Mesothelial cell of epicardium (in vitro differentiated cells): ENCODE measurements around the gene LETM1. TPM values are rescaled to one million over a fixed set of nuclear protein-coding genes. Genes with fewer than 3 reads are reported as not detected.

ENCODE experiments used
- DNase-seq, 2 experiments: peaks; one replicate each; pipeline ENCODE4 v3.0.0; 2021; ENCODE audit warnings: low spot score in 2 of 2; ENCODE audit not compliant: unreplicated experiment in 2 of 2
- H3K27ac Mint-ChIP-seq: 2 replicates; pipeline ENCODE4 v1.8.0; 2021; ENCODE audit warnings: mixed read lengths
- H3K27me3 Mint-ChIP-seq: 2 replicates; pipeline ENCODE4 v1.8.0; 2021; ENCODE audit warnings: low read depth, mixed read lengths
- H3K36me3 Mint-ChIP-seq: 2 replicates; pipeline ENCODE4 v1.8.0; 2021; ENCODE audit warnings: mixed read lengths
- H3K4me1 Mint-ChIP-seq: 2 replicates; pipeline ENCODE4 v1.8.0; 2021; ENCODE audit warnings: mixed read lengths
- H3K4me3 Mint-ChIP-seq: 2 replicates; pipeline ENCODE4 v1.8.0; 2021; ENCODE audit warnings: mild to moderate bottlenecking, moderate library complexity, mixed read lengths
- H3K9me3 Mint-ChIP-seq: 2 replicates; pipeline ENCODE4 v1.8.0; 2021; ENCODE audit warnings: mixed read lengths
- total RNA-seq: library from RNA; stranded (reverse); gene quantifications from 3 replicates; pipeline ENCODE4 v1.2.1, GENCODE V29; 2021
- TF ChIP-seq, protein P1 (sequence below): fragments of 200-600 bp; sonication (generic); IDR thresholded peaks from one replicate; pipeline ENCODE4 v1.5.0; 2021; ENCODE audit warnings: antibody characterized with exemption; ENCODE audit not compliant: unreplicated experiment

The LETM1 gene
- total RNA-seq, 1 donor from 2014 or later, result 48.7 TPM

DNA sequence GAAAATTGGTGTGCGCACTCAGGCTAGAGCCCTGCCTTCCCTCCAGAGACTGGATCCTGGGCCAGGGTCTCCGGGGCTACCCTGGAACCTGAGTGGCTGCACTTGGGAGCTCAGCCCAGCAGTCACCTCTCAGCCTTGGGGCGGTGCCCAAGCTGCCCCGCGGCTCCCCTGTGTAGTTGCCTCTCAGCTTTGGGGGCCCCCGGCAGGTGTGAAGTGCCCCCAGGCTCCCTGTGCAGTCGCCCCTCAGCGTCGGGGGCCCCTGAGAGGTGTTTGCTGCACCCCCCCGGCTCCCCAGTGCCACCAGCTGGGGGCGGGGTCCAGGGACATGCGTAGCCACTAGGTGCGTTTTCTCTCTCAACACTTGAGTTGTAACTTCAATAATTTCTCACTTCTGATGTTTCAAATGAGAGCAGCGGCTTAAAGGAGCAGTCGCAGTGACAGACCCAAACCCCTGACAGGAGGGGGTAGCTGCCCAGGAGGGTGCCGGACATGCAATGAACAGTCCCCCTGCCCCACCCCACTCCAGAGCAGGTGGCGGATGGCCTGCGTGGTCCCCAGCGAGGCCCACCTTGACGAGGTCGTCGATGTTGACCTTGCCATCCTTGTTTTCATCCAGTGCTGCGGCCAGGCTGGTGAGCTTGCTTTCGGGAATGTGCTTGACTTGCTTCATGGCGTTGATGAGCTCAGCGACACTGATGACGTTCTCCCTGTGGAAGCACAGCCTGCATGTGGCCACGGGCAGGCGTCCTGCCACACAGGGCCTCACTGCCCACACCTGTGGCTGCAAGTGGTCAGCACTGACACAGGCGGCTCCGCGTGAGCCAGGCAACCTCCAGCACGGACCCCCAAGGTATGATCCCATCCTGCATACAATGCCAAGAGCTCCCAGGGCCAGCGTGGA lies 40.6 kb downstream of the LETM1 start:
- Mint-ChIP-seq H3K4me3 (no peak overlapping the region), H3K27ac (no peak overlapping the region), H3K27me3 (no peaks in the 10 kb centered on the region), H3K9me3 (no peaks in the 10 kb centered on the region), H3K36me3 (peaks cover 19% of the 10 kb centered on the region), H3K4me1 (no peaks in the 10 kb centered on the region)
- TF ChIP-seq, protein P1, sequence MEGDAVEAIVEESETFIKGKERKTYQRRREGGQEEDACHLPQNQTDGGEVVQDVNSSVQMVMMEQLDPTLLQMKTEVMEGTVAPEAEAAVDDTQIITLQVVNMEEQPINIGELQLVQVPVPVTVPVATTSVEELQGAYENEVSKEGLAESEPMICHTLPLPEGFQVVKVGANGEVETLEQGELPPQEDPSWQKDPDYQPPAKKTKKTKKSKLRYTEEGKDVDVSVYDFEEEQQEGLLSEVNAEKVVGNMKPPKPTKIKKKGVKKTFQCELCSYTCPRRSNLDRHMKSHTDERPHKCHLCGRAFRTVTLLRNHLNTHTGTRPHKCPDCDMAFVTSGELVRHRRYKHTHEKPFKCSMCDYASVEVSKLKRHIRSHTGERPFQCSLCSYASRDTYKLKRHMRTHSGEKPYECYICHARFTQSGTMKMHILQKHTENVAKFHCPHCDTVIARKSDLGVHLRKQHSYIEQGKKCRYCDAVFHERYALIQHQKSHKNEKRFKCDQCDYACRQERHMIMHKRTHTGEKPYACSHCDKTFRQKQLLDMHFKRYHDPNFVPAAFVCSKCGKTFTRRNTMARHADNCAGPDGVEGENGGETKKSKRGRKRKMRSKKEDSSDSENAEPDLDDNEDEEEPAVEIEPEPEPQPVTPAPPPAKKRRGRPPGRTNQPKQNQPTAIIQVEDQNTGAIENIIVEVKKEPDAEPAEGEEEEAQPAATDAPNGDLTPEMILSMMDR, result no peak
- no peak for DNase-seq

DNA sequence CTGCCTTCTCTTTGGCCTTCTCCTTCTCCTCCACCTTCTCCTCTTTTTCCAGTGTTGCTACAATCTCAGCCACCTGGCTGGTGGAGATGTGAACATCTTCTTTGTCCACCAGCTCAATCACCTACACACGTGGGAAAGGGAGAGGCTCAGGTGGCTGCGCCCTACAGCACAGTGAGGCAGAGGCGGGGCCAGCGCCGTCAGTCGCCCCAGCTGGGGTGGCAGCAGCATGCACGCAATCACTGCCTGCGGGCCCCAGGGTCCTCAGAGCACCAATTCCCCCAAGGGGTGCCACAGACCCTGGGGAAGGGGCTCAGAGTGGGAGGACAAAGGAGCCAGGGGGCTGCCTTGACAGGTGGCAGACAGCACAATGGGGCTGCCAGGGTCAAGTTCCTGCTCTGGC lies 41.5 kb downstream of the LETM1 start:
- Mint-ChIP-seq H3K4me3 (no peak overlapping the region), H3K27ac (no peak overlapping the region), H3K27me3 (no peaks in the 10 kb centered on the region), H3K36me3 (peaks cover 17% of the 10 kb centered on the region), H3K4me1 (no peaks in the 10 kb centered on the region), H3K9me3 (no peaks in the 10 kb centered on the region)
- TF ChIP-seq, protein P1, result no peak
- DNase-seq, result no peak

DNA sequence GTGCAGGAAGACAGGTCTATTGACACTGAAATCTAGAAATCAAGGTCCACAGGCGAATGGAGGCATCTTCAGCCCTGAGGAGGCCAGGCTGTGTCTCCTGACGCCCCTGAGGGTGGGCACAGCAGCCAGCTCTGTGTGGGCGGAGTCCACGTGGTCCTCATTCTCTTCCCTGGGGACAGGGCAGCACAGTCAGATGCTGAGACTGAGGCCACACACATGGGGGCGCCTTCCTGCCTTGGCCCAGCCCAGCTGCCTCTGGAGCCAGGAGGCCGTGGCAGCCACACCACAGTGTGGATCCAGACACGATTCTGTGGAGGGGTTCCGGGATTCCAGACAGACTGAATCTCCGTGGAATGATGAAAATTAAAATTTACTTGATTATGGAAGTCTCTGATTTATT lies 42.0 kb downstream of the LETM1 start:
- Mint-ChIP-seq H3K9me3 (no peaks in the 10 kb centered on the region), H3K4me1 (no peaks in the 10 kb centered on the region), H3K27ac (no peak overlapping the region), H3K27me3 (no peaks in the 10 kb centered on the region), H3K4me3 (no peak overlapping the region), H3K36me3 (peaks cover 12% of the 10 kb centered on the region)
- TF ChIP-seq, protein P1, result no peak
- no peak for DNase-seq

DNA sequence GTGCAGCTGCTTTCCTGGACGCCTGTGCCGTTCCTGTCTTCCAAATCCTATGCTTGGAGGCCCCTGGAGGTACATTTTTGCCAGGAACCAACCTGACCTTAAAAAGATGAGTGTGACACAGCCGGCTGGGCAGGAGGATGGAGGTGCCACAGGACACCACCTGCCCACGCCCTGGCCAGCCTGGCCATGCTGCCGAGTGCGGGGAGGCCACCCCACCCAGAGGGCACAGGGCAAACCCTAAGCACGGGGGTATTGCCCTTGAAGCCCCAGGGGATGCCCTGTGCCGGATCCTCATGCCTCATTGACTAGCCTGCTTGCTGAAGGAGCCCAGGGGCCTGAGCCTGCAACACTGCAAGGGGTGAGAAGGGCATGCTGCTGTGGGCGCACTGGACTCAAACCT lies 42.7 kb downstream of the LETM1 start:
- Mint-ChIP-seq H3K27me3 (no peaks in the 10 kb centered on the region), H3K4me1 (no peaks in the 10 kb centered on the region), H3K27ac (no peak overlapping the region), H3K4me3 (no peak overlapping the region), H3K36me3 (peaks cover 11% of the 10 kb centered on the region), H3K9me3 (no peaks in the 10 kb centered on the region)
- TF ChIP-seq, protein P1, result no peak
- no peak for DNase-seq

DNA sequence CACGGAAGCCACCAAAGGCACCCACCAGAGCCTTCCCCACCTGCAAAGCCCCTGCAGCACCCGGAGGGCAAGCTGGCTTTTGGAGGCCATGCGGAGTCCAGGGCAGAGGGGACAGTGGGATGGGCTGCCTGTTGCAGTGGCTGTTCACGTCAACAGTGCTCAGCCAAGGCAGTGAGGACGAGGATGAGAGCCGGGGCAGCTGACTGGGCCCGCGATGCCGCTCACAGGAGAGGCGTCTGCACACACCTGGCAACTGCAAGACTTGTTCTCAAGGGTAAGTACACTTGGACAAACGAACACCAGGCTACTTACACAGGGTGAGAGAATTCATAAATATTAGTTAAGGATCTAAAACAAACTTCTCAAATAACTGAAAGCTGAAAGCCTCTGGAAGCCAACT lies 43.2 kb downstream of the LETM1 start:
- Mint-ChIP-seq H3K4me3 (no peak overlapping the region), H3K27me3 (no peaks in the 10 kb centered on the region), H3K4me1 (no peaks in the 10 kb centered on the region), H3K36me3 (peaks cover 11% of the 10 kb centered on the region), H3K9me3 (no peaks in the 10 kb centered on the region), H3K27ac (no peak overlapping the region)
- no peak for DNase-seq
- TF ChIP-seq, protein P1, result no peak
